ENCODE measurements around the gene ARAP2.
A peak's percentile ranks its signal among the peaks of the same experiment; 100 is the strongest.

The ARAP2 gene

DNA sequence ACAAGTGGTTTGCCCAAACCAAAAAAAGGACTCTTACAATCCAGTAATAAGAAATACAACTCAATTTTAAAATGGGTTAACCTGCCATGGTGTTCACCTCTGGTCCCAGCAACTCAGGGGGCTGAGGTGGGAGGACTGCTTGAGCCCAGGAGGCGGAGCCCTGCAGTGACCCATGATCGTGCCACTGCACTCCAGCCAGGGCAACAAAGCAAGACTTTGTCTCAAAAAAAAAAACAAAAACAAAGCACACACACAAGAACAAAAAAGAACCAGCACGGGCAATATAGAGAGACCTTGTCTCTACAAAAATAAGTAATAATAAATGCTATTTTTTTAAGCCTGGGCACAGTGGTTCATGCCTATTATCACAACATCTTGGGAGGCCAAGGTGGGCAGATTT, 28.7 kb downstream of the ARAP2 start:
- no peak for TF ChIP-seq ZNF274 (IDR thresholded peaks at IDR 0.05; ENCODE audit: low read depth, low read length)
- no peak overlapping the region for H3K4me3 ChIP-seq (ENCODE audit: low read length)

DNA sequence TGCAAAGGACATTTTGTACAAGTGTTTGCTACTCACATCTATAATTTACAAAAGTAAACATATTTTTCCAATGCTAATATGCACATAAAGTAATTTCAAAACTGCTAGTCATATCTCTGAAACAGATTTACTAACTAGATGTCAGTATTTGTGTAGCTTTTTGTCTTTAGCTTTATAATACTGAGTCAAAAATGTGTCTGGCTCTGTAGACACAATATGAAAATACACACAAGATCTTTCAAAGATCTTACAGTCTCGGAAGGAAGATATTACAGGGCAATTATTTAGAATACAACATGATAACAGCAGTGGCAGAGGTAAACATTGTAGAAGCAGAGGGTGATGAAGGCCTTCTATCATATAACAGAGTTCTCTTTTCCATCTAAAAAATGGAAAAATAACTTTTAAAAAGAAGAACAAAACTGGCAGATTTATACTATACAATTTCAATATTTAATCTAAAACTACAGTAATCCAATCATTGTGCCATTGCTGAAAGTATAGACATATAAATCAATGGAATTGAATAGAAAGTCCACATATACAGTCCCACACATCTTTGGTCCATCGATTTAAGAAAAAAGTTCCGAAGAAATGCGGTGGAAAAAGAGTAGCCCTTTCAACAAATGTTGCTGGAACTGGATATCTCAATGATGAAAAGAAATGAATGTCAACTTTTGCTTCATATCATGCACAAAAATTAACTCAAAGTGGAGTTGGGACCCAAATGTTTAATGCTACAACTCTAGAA, 29.4 kb downstream of the ARAP2 start:
- H3K4me3 ChIP-seq (ENCODE audit: low read length): no peak overlapping the region
- TF ChIP-seq ZNF274 (IDR thresholded peaks at IDR 0.05; ENCODE audit: low read depth, low read length): no peak

DNA sequence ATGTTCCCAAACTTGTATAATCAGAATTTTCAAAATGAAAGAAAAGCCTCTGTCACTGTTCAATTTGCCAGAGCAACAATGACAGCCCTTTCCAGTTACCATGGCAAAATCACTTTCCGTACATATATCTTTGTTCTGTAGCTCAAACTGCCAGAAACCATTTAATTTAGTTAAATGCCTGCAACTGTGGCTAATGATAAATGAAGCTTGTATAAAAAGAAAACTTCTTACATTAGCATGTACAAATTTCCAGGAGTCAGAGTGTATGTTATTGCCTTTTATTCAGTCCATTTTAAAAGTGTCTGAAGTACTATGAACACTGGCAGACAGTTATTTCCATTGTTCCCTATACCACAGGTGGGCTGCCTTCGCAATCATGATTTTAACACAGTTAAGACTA, 30.3 kb downstream of the ARAP2 start:
- no peak for TF ChIP-seq ZNF274 (IDR thresholded peaks at IDR 0.05; ENCODE audit: low read depth, low read length)
- H3K4me3 ChIP-seq (ENCODE audit: low read length): no peak overlapping the region

DNA sequence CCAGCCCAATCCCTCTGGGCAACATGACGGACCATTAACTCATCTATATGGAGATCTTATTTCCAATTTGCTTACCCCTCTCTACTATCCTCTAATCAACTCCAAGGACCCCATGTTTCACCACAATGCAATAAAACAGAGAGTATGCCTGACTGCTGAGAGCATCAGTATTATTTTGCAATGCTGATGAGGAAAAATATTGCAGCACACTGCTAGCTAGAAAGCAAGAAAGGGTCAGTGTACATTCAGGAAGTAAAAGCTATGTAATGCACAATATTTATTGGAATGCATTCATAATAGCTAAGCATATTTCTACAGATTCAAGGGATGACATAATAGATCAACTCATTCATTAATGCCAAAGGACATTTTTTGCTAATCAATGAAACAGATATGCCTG, 33.2 kb downstream of the ARAP2 start:
- TF ChIP-seq ZNF274 (IDR thresholded peaks at IDR 0.05; ENCODE audit: low read depth, low read length): no peak
- H3K4me3 ChIP-seq (ENCODE audit: low read length): no peak overlapping the region

DNA sequence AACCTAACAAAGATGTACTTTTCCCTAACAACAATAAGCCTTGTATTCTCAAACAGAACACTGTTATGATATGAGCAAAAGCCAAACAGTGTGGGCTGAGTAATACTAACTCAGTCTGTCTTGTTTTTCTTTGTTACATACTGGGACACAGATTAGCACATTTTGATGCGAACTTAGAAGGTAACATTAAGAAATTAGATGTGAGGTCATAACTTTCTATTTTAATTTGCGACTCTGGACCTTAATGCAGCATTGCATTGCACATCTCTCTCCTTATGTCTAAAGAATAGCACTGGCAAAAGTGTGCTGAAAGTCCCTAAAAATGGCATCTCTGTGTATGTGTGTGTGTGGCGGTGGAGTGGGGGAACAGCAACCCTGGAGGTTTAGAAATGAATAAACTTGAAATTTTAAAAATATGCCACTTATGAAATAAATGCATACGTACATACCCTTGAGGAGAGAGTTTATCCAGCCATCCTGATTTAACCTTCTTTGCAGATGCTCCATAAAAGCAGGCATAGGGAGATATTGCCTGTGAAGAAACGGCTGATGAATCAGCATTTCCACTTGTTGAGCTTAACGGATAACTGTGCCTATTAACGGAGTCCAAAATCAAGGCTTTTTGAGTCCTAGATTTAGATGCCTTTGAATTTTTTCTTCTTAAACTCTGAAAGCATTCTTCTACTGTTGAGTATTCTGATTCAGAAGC, 34.2 kb downstream of the ARAP2 start:
- H3K4me3 ChIP-seq (ENCODE audit: low read length): no peak overlapping the region
- no peak for TF ChIP-seq ZNF274 (IDR thresholded peaks at IDR 0.05; ENCODE audit: low read depth, low read length)

DNA sequence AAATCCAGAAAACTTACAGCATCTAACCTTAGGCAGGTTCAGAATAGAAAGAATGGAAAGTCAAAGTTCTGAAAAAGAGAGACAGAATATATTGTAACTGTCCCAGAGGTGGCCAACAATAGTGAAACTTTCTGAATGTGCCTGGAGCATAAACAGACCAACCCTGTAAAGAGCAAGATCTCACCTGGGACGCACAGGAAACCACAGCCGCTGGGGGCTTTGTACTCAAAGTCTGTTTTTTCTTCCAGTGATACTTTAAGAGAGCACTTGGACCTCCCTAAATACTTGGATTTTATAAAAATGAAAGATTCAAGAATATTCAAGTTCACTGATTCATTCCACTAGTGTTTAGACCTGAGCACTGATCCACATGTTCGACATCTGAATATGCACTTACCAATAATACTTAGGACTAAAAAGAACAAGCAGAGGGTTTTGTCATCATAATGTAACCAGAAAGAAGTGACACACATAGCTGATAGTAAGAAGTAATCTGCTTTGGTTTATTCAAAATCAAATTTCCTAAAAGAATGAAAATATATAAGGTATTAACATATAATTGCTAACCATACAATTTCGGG, 35.3 kb downstream of the ARAP2 start:
- peak overlapping the region; percentile 29; the same call in 1 of the 2 replicates for H3K4me3 ChIP-seq (ENCODE audit: low read length)
- TF ChIP-seq ZNF274 (IDR thresholded peaks at IDR 0.05; ENCODE audit: low read depth, low read length): no peak

DNA sequence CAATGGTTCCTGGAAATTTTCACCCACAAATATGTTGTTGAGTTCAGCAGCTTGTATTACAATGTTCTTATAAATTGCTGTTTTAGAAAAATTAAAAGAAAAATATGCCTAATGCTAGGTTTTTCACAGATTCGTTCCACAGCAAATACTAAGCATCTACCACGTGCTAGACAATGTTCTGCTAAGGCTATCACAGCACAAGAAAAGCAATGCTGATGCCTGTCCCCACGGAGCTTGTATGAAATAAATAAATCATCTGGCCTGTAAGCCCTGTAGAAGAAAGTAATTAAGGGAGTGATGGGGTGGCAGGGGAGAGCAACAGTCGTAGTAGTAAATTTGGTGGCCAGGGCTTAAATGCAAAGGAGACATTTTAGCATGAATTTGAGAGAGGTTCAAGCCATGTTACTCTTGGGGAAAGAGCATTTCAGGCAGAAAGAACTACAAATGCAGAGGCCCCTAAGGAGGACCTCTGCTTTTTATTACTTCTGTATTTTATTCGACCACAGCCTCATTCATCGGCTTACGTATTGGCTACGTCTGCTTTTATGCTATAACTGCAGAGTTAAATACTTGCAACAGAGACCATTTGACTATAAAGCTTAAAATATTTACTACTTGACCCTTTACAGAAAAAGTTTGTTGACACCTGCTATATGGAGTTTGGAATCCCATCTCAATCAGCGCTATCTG, 36.3 kb downstream of the ARAP2 start:
- no peak overlapping the region for H3K4me3 ChIP-seq (ENCODE audit: low read length)

DNA sequence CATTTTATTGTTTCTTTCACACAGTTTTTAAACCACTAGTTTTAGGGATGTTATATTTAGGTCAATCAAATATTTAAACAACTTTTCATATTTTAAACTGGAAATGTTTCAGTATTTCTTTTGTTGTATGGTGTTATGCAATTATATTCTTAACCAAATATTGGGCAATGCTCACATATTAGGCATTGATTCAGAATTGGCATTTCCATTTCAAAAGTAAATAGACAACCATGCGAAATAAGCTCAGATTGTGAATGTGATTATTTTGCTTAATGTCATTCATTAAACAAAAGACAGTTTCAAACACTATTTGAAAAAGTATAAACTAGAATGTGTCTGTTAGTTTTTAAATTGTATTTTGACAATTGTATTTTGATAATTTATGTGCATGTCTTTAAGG, 36.9 kb downstream of the ARAP2 start:
- no peak overlapping the region for H3K4me3 ChIP-seq (ENCODE audit: low read length)
- no peak for TF ChIP-seq ZNF274 (IDR thresholded peaks at IDR 0.05; ENCODE audit: low read depth, low read length)

More for the DNA sequence above, 36.3 kb downstream of the ARAP2 start:
- no peak for TF ChIP-seq ZNF274 (IDR thresholded peaks at IDR 0.05; ENCODE audit: low read depth, low read length)

DNA sequence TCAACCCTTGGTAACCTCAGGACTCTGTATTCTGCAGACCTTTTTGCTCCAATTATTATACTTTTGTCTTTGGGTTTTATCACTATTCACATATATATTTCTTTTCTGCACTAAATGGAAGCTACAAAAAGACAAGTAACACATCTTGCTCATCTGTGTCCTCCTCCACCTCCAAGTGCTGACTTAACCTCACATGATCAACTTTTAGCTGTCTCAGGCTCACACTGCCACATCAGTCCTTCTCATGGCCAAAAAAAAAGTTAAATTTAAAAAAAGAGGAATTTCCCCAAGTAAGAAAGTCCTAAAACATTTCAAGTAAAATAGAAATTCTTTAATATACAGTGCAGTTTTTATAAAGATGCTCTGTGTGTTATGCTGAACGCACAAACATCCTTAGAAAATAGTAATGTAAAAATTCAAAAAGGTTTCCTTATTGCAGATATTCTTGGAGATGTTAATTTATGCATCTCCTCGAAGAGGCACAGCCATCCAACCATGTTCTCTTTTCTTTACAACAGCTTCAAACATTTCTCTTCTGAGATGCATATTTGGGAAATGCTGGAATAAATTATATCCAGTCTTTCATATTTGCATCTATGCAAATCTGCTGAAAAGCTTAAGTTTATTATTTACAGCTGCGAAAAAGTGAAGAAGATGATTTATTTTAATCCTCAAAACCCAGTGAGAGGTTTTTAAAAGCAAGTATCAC, 37.6 kb downstream of the ARAP2 start:
- TF ChIP-seq ZNF274 (IDR thresholded peaks at IDR 0.05; ENCODE audit: low read depth, low read length): no peak

DNA sequence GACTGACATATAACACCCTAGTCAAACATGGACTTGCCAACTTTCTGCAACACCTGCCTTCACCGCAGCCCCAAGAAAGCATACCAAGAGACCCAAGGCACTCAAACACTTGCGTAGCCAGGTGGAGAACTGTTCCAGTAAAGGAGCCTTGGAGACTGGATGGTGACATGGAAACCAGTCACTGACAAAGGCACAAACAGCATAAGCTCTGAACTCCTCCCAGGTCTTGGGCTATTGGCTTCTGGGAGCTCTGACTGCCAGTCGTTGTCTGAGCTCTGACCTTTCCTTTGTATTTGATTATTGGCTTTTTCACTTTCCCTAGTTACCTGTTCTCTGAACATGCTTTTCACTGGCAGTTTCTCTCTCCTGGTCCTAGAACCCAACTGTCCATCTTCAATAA, 38.3 kb downstream of the ARAP2 start:
- H3K4me3 ChIP-seq (ENCODE audit: low read length): no peak overlapping the region
- TF ChIP-seq ZNF274 (IDR thresholded peaks at IDR 0.05; ENCODE audit: low read depth, low read length): no peak

More for the DNA sequence above, 37.6 kb downstream of the ARAP2 start:
- H3K4me3 ChIP-seq (ENCODE audit: low read length): no peak overlapping the region

DNA sequence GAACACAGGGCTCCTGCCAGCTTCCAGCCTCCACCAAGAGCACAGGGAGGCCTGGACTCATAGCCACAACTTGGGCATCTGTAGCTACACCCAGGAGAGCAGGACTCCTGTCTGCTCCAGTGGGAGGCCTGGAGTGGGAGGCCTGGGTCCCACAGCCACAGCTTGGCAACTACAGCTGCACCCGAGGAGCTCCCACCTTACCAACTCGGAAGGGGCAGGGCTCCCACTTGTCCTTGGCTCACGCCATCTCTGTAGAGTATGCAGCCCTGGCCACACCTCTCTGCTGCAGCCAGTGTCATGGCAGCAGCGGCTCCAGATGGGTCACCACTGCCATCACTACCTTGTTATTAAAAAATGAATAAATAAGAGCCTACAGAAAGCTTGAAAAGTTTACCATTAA, 45.5 kb downstream of the ARAP2 start:
- H3K4me3 ChIP-seq (ENCODE audit: low read length): no peak overlapping the region
- no peak for TF ChIP-seq ZNF274 (IDR thresholded peaks at IDR 0.05; ENCODE audit: low read depth, low read length)

DNA sequence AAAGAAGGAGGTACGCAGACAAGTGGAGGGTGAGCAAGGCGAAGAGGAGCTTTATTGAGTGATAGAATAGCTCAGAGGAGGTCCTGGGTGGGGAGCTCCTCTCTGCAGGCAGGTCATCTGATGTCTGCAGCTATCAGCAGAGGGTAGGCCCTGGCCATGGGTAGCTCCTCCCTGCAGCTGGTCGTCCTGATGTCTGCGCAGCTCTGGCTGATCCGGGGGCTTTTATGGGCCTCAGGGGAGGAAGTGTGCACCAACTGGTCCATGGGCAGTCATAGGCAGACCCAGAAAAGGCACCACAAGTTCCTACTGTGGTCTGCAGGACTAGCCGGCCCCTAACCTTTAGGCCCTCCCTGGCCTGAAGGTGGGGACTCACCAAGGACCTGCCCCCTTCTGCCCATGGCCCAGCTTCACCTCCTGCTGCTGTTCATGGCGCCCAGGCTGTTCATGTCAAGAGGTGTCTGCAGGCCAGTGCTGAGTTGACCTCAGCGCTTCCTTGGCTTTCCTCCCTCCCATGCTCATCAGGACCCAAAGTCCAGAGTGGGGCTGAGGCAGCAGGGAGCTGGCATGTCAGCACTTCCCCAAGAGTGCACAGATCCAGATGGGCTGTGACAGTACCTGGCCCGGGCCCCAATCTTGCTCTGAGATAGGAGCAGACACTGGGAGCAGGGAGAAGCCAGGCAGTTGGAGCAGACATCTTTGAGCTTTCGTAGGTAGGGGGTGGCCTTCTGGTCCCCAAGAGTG, 46.1 kb downstream of the ARAP2 start:
- TF ChIP-seq ZNF274 (IDR thresholded peaks at IDR 0.05; ENCODE audit: low read depth, low read length): no peak
- no peak overlapping the region for H3K4me3 ChIP-seq (ENCODE audit: low read length)

DNA sequence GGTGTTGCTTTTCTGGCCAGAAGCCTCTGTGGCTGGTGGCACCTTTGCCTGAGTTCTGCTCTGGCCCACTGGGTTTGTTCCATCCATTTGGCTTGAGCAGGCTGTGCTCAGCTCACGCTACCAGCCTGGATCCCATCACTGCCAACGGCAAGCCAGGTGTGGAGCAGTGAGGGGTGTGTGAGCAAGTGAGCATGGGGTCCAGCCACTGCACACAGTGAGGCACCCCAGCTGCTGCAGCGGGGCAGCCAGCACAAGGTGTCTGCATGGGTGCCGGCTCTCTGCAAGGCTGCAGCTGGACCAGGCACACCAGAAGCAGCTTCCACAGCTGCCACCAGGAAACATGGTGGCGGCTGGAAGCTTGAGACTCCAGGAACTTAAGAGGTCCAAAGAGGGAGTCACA, 46.8 kb downstream of the ARAP2 start:
- TF ChIP-seq ZNF274 (IDR thresholded peaks at IDR 0.05; ENCODE audit: low read depth, low read length): no peak
- H3K4me3 ChIP-seq (ENCODE audit: low read length): no peak overlapping the region

All from GM08714 (cell line).